ENCODE data around the gene DDOST.
"Not testable (repeated sequence)": the region's sequence is repeated elsewhere in the genome, so short reads cannot be mapped to it uniquely, and the experiment has no call there.

The DDOST gene

GRCh38 chr1:20689645-20690056, 28.5 kb upstream of the DDOST start:
- no peak for DNase-seq

DNA sequence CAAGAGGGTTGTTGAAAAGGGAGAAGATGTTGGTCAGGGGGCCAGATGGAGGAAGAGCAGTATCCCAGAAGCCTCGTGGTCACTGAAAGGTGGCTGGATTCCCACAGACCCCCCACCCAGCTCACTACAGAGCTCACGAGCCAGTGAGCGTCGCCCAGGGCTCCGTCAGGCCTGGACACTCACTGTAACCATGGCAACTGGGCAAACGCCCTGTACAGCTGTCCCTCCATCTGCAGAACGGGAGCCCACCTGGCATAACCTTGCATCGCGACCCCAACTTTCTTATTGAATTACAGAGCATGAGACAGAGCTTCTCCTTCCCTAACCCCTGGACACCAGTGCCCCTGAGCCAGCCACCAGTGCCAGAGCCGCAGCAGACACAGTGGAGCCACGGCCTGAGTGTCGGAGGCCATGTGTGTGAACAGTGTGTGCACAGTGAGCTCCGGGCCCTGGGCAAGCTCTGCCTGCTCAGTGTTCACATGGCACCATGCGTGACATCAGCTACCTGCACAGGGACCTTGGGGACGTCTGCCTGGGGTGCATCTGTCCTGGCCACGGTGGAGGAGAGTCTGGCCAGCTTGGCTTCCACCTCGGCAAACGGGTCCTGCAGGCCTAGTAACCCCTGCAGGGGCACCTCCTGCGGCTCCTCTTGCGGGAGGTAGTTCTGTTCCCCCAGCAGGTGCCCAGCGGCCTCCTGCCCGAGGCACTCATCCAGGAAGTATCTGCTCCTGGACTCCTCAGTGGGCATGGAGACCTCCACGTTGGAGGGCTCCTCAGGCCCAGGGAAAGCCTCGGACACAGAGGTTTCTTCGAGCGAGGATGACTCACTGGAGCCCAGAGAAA, 25.9 kb upstream of the DDOST start:
- DNase-seq: no peak

DNA sequence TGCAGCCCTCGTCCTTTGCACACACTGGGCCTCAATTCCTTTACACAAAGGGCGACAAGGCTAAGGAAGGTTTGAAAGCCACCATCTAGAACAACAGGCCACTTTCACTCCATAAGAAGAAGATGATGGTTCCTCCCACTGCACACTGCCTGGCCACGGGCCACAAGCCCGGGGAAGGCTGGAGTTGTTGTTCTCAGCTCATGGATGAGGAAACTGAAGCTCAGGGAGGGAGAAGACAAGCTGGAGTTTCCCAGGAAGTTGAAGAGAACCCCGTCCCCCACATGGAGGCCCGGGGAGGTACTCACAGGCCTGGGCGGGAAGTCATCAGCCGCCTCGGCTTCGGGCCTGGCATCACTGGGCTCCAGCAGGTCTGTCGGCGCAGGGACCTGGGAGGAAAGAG, 24.6 kb upstream of the DDOST start:
- no peak for DNase-seq

DNA sequence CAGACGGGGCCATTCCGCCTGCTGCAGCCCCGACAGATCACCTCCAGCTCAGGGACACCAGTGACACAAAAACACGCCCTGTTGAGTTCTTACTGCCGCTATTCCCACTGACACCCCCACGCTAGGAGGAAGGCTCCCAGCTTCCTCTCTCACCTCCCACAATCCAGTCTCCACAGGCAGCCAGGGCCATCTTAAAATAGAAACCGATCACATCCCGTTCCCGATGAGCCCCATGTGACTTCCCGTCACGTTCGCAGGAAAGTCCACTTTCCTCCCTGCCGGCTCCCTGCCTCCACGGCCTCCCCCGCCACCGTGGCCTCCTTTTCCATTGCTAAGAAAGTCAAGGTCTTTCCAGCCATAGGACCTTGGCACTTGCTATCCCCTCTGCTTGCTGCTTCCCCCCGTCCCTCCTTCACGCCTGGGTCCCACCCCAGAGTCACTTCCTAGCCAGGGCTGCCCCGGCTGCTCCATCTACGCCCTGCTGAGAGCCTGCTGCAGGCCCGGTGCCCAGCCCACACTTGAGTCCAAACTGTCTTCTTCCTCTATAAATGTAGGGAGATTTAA, 24.0 kb upstream of the DDOST start:
- DNase-seq: no peak

DNA sequence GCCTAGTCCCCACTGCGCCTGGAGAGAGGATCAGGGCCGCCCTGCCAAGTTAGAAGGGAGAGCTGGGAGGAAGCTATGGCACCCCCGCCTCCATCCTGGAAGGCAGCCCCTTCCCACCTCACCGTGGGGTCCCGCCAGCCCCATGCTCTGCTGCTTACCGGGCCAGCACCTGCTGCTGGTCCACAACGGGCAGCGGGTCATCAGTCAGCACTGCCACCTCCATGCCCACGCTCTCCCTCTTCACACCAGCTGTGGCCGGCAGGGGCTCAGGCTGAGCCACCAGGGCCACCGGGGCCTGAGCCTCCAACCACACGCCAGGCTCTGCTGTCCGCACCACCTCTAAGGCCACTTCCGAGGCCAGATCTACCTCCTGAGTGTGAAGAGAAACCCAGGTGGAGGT, 23.5 kb upstream of the DDOST start:
- DNase-seq: no peak

DNA sequence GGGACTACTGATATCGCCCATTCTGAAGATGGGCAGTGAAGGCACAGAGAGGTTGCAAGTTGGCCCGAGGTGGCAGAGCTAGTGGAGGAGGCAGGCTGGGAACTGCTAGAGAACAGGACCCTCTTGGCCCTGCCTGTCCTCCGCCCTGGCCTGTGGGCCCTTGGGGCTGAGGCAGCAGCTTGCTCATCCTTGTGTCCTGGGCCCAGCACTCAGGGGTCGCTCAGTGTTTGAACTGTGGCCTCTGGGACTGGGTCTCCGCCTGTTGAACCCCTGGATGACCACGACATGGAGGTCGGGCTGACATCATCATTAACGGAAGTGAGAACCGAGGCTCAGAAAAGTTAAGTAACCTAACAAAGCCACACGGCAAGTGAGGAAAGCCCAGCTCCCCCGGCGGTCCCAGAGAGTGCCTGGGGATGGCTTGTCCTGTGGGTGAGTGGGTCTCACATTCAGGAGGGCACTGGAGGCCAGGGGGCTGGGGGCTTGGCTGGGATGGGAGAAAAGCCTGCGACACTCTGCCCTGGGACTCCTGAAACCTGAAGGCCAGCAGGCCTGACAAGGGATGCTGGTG, 23.0 kb upstream of the DDOST start:
- no peak for DNase-seq

DNA sequence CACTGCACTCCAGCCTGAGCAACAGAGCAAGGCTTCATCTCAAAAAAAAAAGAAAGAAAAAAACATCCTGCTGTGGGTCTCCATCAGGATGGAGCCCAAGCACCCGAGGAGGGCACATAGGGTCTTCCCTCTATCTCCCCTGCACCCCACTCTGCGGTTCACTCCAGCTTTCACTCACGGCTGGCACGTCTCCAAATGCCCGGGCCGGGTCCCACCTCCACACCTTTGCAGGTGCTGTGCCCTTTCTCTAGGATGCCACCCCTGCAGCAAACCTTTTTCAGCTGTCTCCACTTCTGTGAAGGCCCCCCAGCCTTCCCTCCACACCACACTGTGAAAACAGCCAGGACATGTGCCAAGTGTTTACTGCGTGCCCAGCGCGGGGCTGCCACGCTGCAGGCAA, 22.4 kb upstream of the DDOST start:
- DNase-seq: no peak

DNA sequence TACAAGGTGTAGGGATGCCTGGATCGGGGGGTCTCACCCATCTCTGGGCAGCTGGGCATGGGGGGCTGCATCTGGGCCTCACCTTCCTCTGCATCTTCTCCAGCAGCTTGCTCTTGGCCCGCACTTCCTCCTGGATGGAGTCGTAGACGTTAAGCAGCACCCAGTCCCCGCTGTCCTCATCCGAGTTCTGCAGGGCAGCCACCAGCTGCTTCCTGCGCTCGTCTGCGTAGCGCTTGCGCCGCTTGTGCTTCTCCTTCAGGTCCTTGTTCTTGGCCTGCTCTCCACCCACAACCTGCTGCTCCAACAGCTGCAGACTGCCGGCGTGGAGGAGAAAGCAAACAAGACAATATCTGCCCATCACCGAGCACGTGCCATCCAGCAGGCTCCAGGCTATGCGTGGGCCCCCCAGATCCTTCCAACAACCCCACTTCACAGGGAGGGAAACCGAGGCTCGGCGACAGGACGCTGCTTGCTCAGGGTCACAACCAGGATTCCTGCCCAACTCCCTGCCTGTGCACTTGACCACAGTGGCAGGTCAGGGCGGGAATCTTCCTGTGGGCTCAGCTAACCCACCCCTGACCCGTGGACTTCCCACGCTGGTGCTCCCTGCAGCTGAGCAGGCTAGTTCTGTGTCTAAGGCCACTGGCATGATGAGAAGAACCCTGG, 21.5 kb upstream of the DDOST start:
- DNase-seq: no peak

DNA sequence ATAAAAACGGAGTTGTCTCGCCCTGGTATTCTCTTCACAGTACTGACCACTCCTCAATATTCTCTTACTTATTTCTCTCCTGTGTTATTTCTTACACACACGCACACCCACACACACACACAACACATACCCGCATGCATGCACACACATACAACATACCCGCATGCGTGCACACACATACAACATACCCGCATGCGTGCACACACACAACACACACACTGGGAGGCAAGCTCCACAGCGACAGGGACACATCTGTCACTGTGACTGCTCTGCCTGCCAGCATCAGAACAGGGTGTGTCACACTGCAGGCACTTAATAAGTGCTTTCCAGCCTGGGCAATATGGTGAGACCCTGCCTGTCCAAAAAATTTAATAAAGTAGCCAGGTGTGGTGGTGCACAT, 20.8 kb upstream of the DDOST start:
- no peak for DNase-seq

DNA sequence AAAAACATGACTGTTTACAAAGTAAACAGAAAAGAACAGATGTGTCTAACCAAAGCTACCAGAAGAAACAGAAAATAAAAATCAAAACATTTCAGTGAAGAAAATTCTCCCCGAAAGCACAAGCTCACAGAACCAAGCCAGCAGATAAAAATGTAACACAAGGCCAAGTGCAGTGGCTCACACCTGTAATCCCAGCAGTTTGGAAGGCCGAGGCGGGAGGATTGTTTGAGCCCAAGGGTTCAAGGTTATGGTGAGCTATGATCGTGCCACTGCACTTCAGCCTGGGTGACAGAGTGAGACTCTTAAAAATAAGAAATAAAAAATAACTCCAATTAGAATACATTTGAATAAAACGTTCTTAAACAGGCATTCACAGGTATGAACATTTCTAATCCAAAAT, 19.1 kb upstream of the DDOST start:
- DNase-seq: no peak

DNA sequence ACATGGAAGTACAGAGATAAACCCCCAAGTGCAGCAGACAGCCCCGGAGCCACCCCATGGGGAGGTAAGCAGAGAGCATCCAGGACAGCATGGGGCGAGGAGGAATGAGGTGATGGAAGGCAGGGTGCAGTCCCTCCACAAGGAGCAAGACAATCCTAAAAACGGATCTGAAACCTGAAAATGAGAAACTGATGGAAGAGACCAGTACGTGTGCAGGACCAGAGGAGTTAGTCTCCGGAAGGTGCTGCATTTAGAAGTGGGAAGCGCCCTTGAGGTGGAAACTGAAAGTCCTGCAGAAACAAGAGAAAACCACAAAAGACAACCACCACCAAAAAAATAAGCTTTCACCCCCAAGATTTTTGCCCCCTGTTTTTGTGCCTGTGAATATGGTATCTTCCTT, 17.4 kb upstream of the DDOST start:
- DNase-seq: no peak

- DNase-seq: not testable (repeated sequence)
Measured at GRCh38 chr1:20673626-20674025, 12.5 kb upstream of the DDOST start.

GRCh38 chr1:20672265-20672632, 11.1 kb upstream of the DDOST start:
- no peak for DNase-seq

GRCh38 chr1:20670936-20671335, 9.8 kb upstream of the DDOST start:
- no peak for DNase-seq

DNA sequence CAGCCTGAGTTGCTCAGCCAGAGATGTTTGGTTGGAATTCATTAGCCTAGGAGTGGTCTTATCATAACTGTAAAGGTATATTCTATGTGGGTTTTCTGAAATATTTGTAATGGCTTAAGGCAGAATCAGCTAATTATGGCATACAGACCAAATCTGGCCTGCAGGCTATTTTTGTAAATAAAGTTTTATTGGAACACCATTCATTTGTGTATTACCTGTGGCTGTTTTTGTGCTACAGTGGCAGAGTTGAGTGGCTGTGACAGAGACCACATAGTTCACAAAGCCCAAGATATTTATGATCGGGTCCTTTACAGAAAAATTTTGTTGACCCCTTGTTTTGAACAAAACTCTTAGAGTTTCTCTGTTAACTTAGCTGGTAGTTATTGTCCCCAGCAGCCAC, 7.4 kb upstream of the DDOST start:
- DNase-seq: no peak

DNA sequence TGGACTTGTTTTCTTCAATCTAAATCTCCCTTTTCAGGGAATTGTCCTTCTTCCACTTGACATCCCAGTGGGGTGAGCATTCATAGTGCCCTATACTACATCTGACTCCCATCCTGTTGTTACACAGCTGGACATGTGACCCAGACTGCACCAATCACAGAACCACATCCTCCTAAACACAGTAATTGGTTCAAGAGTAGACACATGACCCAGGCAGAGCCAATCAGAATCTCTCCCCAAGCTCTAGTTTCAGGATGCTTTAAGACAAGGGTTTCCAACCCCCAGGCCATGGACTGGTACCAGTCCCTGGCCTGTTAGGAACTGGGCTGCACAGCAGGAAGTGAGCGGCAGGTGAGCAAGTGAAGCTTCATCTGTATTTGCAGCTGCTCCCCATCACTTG, 5.6 kb upstream of the DDOST start:
- no peak for DNase-seq

DNA sequence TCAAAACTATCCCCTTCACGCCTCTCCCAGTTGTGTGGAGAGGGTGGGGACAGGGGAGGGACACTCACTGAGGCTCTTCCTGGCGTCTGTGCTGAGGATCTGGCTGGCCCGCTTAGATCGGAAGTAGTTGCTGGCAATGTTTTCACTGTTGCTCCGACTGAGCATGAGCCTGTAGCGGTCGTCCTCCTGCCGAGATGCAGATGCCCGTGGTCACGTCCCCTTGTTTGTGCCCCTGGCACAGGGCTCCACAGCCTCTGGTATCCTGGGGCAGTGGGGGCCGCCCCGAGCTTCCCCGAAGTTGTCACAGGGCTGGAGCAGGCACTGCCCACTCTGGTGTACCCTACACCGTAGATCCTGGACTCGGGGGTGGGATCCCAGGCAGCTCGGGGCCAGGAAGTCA, 5.0 kb upstream of the DDOST start:
- no peak for DNase-seq

DNA sequence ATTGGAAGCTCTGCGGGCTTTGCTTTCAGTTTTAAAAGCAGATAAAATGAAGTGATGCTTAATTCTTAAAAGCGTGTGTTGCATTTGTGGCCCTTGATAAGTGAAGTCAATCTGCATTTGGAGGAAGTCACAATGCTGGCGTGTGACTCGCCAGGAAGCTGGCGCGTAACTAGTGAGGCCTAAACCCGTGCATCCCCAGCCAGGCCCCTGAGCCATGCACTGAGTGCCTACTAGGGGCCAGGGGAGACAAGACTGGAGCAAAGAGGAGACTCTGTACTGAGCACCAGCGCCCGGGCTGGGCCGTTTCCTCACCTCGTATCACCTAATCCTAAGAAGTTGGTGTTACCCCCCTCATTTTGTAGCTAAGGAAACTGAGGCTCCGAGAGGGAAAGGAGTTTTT, 4.6 kb upstream of the DDOST start:
- DNase-seq: no peak

GRCh38 chr1:20663969-20664715, 3.0 kb upstream of the DDOST start:
- no peak for DNase-seq

GRCh38 chr1:20663365-20663764, 2.2 kb upstream of the DDOST start:
- no peak for DNase-seq

GRCh38 chr1:20662110-20662475, 924 bp upstream of the DDOST start:
- no peak for DNase-seq

DNA sequence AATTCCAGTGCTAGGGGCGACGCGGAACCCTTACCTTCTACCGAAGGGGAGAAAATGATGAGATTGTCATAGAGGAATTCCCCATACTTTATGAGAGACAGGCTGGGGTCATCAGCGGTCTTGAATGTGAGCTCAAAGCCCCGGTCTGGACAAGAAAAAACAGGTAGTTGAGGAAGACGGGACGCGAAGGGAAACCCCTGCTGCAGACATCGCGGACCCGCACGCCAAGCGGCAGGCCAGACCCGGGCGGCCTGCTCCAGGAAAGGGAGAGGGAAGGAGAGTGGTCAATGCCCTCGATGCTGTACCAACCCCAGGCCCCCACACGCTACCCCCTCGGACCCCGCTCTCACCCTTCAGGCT, 342 bp downstream of the DDOST start:
- no peak for DNase-seq

DNA sequence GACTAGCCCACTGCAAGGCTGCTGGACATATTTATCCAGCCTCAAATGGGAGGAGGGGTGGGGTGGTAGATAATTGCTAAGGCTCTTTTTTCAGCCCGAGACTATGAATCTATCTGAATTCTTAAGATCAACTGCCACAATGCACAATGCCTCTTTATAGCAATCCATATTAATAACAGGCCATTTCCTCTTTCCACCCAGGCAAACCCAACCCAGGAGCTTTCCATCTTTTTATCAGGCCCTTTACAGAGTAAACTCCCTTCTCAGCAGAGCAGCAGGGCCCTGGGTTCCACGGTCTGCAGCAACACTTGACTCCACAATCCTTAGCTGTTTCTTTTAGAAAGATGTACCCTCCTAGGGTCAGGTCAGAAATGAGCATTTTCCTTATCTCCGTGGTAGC, 806 bp downstream of the DDOST start:
- DNase-seq: no peak
